Transverse colon (tissue), 4 donors: ENCODE results near the gene ECHDC3.

Source experiments
- POLR2AphosphoS5 ChIP-seq, 3 donors: sonication (generic); formaldehyde crosslinking; IDR thresholded peaks; one replicate each; pipeline ENCODE4 v1.6.1; 2016; ENCODE audit warnings: antibody characterized with exemption in 3 of 3
- TF ChIP-seq, protein P1 (sequence below), 5 experiments: fragments of 200-600 bp in 3 of 5; fragments of 450-650 bp in 2 of 5; sonication (generic) in 3 of 5; IDR thresholded peaks; 1 replicate in 2 of 5; 2 replicates in 3 of 5; pipeline ENCODE4 v1.5.1; 2016 to 2017; ENCODE audit warnings: antibody characterized with exemption in 5 of 5, inconsistent platforms in 3 of 5, mild to moderate bottlenecking in 2 of 5, moderate library complexity in 1 of 5

DNA sequence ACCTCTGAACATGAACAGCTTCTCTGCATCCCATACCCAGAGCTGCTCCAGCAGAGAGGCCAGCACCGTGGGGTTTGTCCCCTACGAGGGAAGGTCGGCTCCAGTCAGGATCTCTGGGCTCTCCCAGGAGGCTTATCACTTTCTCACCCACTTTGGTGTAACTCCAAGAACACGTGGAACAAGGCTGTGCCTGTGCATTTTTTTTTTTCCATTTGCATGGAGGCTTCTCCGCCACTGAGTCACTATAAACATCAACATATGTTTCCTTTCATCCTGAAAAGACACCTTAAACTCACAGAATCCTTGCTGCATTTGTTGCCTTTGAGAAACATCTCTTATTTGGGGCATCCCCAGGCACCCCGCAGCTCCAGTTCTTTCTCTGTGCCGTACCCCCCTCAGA lies 29.4 kb upstream of the ECHDC3 start:
- TF ChIP-seq, protein P1, sequence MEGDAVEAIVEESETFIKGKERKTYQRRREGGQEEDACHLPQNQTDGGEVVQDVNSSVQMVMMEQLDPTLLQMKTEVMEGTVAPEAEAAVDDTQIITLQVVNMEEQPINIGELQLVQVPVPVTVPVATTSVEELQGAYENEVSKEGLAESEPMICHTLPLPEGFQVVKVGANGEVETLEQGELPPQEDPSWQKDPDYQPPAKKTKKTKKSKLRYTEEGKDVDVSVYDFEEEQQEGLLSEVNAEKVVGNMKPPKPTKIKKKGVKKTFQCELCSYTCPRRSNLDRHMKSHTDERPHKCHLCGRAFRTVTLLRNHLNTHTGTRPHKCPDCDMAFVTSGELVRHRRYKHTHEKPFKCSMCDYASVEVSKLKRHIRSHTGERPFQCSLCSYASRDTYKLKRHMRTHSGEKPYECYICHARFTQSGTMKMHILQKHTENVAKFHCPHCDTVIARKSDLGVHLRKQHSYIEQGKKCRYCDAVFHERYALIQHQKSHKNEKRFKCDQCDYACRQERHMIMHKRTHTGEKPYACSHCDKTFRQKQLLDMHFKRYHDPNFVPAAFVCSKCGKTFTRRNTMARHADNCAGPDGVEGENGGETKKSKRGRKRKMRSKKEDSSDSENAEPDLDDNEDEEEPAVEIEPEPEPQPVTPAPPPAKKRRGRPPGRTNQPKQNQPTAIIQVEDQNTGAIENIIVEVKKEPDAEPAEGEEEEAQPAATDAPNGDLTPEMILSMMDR (IDR thresholded peaks at IDR 0.05) = no peak
- TF ChIP-seq POLR2AphosphoS5 (IDR thresholded peaks at IDR 0.05) = no peak
